Esophagus squamous epithelium (tissue), 4 donors: ENCODE measurements around the gene ASH1L.

Experiments used
- CTCF ChIP-seq, 6 experiments: fragments of 450-650 bp in 4 of 6; fragments of 200-600 bp in 2 of 6; sonication (generic) in 2 of 6; IDR thresholded peaks; one replicate each; pipeline ENCODE4 v1.5.1; 2016 to 2019; ENCODE audit warnings: antibody characterized with exemption in 6 of 6, mild to moderate bottlenecking in 4 of 6, moderate library complexity in 4 of 6
- POLR2A ChIP-seq, 4 donors: fragments of 450-650 bp; IDR thresholded peaks; one replicate each; pipeline ENCODE4 v1.6.1; 2017; ENCODE audit warnings: antibody characterized with exemption in 4 of 4, mild to moderate bottlenecking in 4 of 4, moderate library complexity in 3 of 4

GRCh38 chr1:155324037-155324716 is 238.4 kb downstream of the ASH1L start:
- TF ChIP-seq CTCF (IDR thresholded peaks at IDR 0.05) = peak in 2 of 6 experiments; percentile 12 to 18
- TF ChIP-seq POLR2A (IDR thresholded peaks at IDR 0.05) = peak in 2 of 4 donors; percentile 85 to 88
